NCI-H460 (cell line): Measurements from ENCODE around the gene IL17F. TPM values are rescaled to one million over a fixed set of nuclear protein-coding genes. Genes with fewer than 3 reads are reported as not detected.
"Not testable (repeated sequence)": the region's sequence is repeated elsewhere in the genome, so short reads cannot be mapped to it uniquely, and the experiment has no call there.

ENCODE experiments used
- DNase-seq: peaks from one replicate; pipeline ENCODE4 v3.0.0-alpha.2; 2016; ENCODE audit warnings: low read depth; ENCODE audit errors: extremely low read depth
- total RNA-seq: library from RNA; depleted of rRNA; stranded (reverse); fragments of >200 nt; shearing (Covaris generic); gene quantifications from 2 replicates; pipeline ENCODE4 v1.2.3, GENCODE V29; 2014

Gene IL17F
- total RNA-seq, 1 experiment from 2014 or later: not detected

DNA sequence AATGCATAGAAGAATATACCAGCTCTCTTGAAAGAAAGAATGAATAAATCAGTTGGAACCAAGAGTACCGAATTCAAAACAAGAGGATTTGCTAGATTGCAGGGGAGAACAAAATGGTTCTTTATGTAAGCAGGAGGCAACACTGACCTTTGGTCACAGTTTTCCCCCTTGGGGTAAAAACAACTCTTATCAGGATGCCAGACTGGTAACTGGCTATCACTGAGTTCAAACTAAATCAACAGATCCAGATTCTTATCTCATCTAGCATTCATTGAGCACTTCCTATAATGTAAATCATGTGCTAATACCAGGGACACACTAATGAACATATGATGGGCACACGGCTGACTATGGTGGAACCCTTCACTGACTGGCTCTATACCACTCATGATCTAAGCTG, 4.8 kb upstream of the IL17F start:
- DNase-seq: no peak

DNA sequence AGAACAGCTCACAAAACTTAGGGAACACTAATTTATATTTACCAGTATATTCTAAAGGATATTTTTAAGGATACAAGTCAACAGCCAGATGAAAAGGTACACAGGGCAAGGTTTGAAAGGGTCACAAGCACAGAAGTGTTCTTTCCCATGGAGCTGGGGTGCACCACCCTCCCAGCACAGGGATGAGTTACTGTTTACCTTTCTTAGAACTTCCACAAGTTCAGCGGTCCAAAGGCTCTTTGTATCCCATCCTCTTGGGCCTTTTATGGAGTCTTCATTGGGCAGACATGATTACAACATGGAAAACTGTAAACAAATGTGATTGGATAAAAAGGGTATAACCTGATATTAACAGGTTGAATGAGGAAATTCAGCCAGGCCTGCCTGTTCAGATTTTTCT, 1.1 kb upstream of the IL17F start:
- no peak for DNase-seq

DNA sequence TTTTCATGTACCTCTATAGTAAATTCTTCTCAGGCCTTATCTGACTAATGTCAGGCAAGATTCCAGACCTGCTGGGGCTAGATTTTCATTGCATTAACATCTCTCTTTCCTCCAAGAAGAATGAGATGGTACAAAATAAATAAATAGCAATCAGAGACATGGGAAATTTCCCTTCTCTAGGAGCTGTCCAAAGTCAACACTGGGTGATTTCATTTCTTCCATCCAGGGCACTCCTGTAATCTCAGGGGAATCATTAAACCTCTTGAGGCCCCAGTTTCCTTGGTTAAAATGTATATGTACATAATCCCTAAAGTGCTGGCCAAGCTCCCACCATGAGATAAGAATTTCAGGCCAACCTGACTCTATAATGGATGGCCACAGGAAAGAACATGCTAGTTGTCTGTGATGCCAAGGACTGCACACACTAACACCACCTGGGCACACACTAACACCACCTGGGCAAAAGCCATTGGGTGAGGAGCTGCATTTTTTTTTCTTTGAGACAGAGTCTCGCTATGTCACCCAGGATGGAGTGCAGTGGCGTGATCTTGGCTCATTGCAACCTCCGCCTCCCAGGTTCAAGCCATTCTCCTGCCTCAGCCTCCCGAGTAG, 912 bp downstream of the IL17F start:
- DNase-seq: no peak

DNA sequence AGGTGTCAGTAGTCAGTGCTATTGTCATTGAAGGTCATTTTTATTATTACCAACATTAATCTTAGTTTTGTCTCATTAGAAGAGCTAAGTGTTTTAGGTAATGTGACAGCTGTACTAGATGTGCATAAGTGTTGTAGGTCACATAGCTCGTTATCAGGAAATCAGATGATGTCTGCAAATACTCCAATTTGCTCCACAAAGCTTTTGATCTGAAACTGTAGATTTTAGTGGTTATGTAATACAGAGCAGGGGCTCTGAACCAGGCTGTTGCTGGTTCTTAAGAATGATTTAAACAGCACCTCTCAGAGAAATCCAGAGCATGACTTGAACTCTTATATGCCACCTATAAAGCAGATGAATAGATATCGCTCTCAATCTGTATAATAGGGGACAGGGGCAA, 2.5 kb downstream of the IL17F start:
- no peak for DNase-seq

DNA sequence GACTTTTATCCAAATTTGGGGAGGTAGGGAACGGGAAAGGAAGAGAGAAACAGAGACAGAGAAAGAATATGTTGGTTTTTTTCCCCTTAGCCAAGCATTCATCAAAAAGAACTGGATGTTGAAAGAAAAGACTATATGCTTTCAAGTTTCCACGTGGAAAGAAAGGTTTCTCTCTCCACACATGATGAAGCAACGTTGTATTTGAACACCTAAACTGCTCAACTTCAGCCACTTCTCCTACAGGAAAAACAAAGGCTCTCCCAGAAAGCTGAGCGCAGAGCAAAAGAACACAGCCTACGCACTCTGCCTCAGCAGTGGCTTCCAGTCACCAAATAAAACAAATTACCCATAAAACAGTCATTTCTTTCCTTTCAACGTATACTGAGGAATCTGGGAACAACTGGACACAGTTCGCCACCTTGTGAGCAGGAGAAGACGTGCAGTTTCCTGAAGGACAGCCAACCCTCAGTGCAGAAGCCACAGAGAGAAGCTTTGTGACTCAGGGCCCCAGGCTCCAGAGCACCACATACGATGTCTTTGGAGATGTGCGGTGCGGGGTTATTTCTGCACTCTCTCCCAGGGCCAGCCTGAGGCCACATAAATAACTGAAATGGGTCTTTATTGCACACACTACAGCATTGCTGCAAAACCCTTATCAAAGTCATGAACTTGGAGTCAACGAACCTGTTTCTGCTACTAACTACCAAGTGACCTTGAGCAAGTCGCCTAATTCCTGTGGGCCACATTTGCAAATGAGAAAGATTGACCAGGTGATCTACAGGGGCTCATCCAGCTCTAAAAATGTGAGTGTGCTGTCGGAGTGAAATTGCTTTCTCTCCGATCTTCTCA, 10.1 kb downstream of the IL17F start:
- peak; percentile 35 for DNase-seq

- no peak for DNase-seq
Measured at GRCh38 chr6:52233005-52233404, 11.3 kb downstream of the IL17F start.

- no peak for DNase-seq
Measured at GRCh38 chr6:52231406-52232127, 12.7 kb downstream of the IL17F start.

DNA sequence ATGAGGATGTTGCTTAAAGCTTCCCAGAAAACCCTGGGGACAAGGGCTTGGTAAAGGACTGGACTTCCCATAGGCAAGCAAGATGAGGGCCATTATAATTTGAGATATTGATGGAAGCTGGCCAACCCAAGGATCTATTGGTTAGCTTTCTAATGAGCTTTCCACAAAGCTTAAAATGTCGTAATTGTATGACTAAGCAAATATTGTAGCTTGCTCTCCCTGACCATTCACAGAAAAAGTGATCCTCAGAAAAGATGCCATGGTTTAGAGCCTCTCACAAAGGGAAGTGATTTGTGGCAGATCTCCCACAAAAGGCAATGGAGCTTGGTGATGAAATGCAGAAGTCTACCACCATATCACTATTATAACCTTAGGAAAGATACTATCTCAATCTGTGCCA, 13.6 kb downstream of the IL17F start:
- no peak for DNase-seq

- no peak for DNase-seq
Measured at GRCh38 chr6:52227495-52227894, 16.8 kb downstream of the IL17F start.

- DNase-seq: no peak
Measured at GRCh38 chr6:52221302-52221701, 23.0 kb downstream of the IL17F start.

GRCh38 chr6:52217761-52218160, 26.5 kb downstream of the IL17F start:
- DNase-seq: no peak

DNA sequence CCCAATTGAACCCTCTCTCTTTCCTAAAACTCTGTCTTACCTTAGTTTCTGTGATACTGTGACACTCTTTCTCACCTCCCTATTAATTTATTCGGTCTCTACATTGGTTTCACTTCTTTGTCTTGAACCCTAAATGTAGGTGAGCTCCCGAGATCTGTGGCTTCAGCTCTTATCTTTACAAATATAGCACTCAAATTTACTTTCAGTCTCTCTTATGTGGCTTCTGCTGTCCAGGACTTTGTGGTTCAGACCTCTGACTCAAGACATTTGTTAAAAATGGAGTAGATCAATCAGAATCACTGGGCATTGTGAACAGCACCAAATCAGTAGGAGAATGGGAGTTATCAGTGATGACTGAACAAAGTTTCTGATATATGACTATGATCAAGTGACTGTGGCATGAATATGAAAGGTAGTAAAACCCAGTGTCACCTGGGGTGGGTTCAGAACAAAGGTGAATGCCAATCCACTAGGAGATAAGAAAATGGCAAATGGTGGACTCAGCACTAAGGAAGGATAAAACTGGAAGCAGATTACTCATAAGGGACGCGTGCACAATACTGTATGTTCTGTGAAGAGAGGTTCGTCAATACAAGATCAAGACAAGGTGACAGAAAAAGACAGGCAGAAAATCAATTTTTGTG, 27.2 kb downstream of the IL17F start:
- no peak for DNase-seq

- no peak for DNase-seq
Measured at GRCh38 chr6:52215787-52216186, 28.5 kb downstream of the IL17F start.

DNA sequence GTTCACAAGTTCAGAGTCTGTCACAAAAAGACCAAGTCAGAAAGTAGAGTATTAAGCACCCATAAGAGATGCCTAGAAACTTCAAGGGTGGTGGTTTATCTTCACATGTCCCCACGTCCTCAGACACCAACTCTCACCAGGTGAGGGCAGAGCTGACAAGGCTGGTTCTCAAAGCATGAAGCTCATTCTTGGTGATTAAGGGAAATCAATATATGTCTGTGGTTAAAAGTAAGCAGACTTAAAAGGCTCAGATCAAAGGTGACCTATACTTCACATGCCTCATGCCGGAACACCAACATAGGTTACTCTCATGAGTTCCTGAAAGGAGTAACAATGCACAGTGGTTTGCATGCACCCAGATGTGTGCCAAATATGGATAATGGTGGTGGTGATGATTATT, 31.2 kb downstream of the IL17F start:
- DNase-seq: no peak

DNA sequence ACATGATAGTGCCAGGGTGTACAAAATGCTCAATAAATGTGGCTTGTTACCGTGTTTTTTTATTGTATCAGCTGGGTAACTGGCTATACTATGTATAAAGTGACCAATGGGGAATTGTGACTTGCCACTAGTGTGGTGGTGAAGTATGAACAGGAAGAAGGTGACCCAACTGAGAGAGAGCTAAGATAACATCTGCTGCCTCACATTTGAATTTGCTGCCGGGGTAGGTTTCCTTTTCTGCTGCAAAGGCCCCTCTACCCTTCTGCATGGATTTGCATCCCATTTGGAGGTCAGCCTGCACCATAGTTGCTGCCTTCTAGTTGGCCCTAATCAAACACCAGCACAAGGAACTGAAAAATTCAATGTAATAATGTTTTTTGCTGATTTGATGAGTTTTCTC, 34.1 kb downstream of the IL17F start:
- DNase-seq: no peak

DNA sequence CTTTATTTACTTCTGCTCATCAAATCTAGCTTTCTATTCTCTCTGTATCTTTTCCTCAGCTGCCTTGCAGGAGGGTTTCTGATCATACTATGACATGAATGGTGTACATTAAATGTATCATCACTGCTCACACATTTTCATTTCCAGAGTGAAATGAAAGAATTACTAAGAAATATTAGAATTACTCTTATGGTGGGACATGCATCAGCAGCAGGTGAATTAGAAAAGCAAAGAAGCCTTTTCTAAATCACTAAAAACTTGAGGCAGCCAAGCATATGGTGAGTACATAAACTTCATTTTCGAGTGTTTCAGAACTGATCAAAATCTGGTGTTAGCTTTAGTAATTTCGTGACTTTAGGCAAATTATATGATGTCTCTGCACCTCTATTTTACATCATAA, 34.5 kb downstream of the IL17F start:
- no peak for DNase-seq

GRCh38 chr6:52208612-52209011, 35.7 kb downstream of the IL17F start:
- no peak for DNase-seq

GRCh38 chr6:52207066-52207465, 37.2 kb downstream of the IL17F start:
- DNase-seq: no peak

GRCh38 chr6:52201493-52201892, 42.8 kb downstream of the IL17F start:
- DNase-seq: no peak

GRCh38 chr6:52201046-52201445, 43.3 kb downstream of the IL17F start:
- DNase-seq: no peak

DNA sequence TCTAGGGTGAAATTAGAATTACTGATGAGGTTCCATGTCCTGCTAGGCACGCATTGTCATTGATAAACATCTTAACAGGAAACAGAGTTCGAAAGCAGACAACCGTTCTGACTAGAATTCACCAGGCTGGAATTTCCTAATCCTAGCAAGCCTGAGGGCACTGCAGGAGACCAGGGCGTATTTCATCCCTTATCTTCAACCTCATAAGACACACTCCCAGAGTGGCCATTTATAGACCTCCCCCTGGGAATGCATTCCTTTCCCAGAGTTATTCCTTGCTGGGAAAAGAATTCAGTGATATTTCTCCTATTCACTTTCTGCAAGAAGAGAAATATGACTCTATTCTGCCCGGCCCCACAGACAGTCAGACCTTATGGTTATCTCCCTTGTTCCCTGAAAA, 44.2 kb downstream of the IL17F start:
- DNase-seq: not testable (repeated sequence)
